CD14-positive monocyte (primary cell): Measurements from ENCODE around the gene GPR27. TPM values are rescaled to one million over a fixed set of nuclear protein-coding genes. Genes with fewer than 3 reads are reported as not detected.

Experiments used
- DNase-seq, 3 donors: peaks; one replicate each; pipeline ENCODE4 v3.0.0-alpha.2; 2011 to 2022
- H2AFZ ChIP-seq: 2 replicates; pipeline ENCODE4 v1.6.0; 2012; ENCODE audit warnings: mild to moderate bottlenecking, low read depth, low read length, inconsistent platforms; ENCODE audit not compliant: insufficient read depth, poor library complexity, severe bottlenecking
- H3K27ac ChIP-seq, 2 donors: 1 replicate in 1 of 2; 2 replicates in 1 of 2; pipeline ENCODE4 v1.5.1; 2012 to 2013; ENCODE audit warnings: low read length in 2 of 2, control low read depth in 1 of 2, inconsistent platforms in 1 of 2, low read depth in 1 of 2, mild to moderate bottlenecking in 1 of 2
- H3K27me3 ChIP-seq, 2 donors: one replicate each; pipeline versions ENCODE4 v1.6.0 to v1.6.1; 2011 to 2013; ENCODE audit warnings: low read length in 2 of 2; ENCODE audit not compliant: control insufficient read depth in 2 of 2, insufficient read depth in 2 of 2
- H3K36me3 ChIP-seq, 2 donors: replicated peaks in 1 of 2; 1 replicate in 1 of 2; 2 replicates in 1 of 2; pipeline versions ENCODE4 v1.5.1 to v1.6.1; 2012 to 2013; ENCODE audit warnings: low read length in 2 of 2, control low read depth in 1 of 2, inconsistent platforms in 1 of 2, mild to moderate bottlenecking in 1 of 2; ENCODE audit not compliant: insufficient read depth in 2 of 2, control insufficient read depth in 1 of 2
- H3K4me1 ChIP-seq, 2 donors: 1 replicate in 1 of 2; 2 replicates in 1 of 2; pipeline versions ENCODE4 v1.5.1 to v1.6.1; 2012 to 2013; ENCODE audit warnings: low read length in 2 of 2, control low read depth in 1 of 2, inconsistent platforms in 1 of 2, mild to moderate bottlenecking in 1 of 2, moderate library complexity in 1 of 2; ENCODE audit not compliant: insufficient read depth in 2 of 2, control insufficient read depth in 1 of 2
- H3K4me2 ChIP-seq: replicated peaks from 2 replicates; pipeline ENCODE3; 2012; ENCODE audit warnings: low read length, moderate library complexity, mild to moderate bottlenecking; ENCODE audit not compliant: poor library complexity, severe bottlenecking; ENCODE audit errors: extremely low read depth
- H3K4me3 ChIP-seq, 3 experiments: fragments of 200-600 bp in 1 of 3; sonication (generic) in 1 of 3; replicated peaks in 1 of 3; 1 replicate in 2 of 3; 2 replicates in 1 of 3; pipeline ENCODE4 v1.5.1; 2011 to 2013; ENCODE audit warnings: low read length in 3 of 3, mild to moderate bottlenecking in 3 of 3, control low read depth in 2 of 3, low read depth in 2 of 3, inconsistent platforms in 1 of 3, moderate library complexity in 1 of 3
- H3K79me2 ChIP-seq: 2 replicates; pipeline ENCODE4 v1.6.0; 2012; ENCODE audit warnings: mild to moderate bottlenecking, control low read depth, inconsistent platforms, low read length, moderate library complexity; ENCODE audit not compliant: insufficient read depth
- H3K9ac ChIP-seq: 2 replicates; pipeline ENCODE4 v1.6.0; 2017; ENCODE audit warnings: low read length, mild to moderate bottlenecking; ENCODE audit not compliant: insufficient read depth, poor library complexity, severe bottlenecking
- H3K9me3 ChIP-seq, 2 donors: replicated peaks in 1 of 2; 1 replicate in 1 of 2; 2 replicates in 1 of 2; pipeline versions ENCODE4 v1.5.1 to v1.6.1; 2012 to 2013; ENCODE audit warnings: low read length in 2 of 2, control low read depth in 1 of 2; ENCODE audit not compliant: control insufficient read depth in 1 of 2, insufficient read depth in 1 of 2
- H4K20me1 ChIP-seq: 2 replicates; pipeline ENCODE4 v1.6.0; 2012; ENCODE audit warnings: mild to moderate bottlenecking, low read length, control low read depth, moderate library complexity; ENCODE audit not compliant: insufficient read depth
- H3K27ac Mint-ChIP-seq, 7 donors: one replicate each; pipeline ENCODE4 v1.8.0; 2020; ENCODE audit warnings: mild to moderate bottlenecking in 7 of 7, mixed read lengths in 7 of 7, moderate library complexity in 6 of 7, inconsistent platforms in 2 of 7
- H3K27me3 Mint-ChIP-seq, 3 donors: one replicate each; pipeline ENCODE4 v1.8.0; 2021 to 2022; ENCODE audit warnings: low read depth in 3 of 3, mild to moderate bottlenecking in 3 of 3, mixed read lengths in 3 of 3, moderate library complexity in 3 of 3, inconsistent platforms in 1 of 3
- H3K36me3 Mint-ChIP-seq, 2 donors: one replicate each; pipeline ENCODE4 v1.8.0; 2020; ENCODE audit warnings: mixed read lengths in 2 of 2, inconsistent platforms in 1 of 2, mild to moderate bottlenecking in 1 of 2
- H3K4me1 Mint-ChIP-seq: one replicate; pipeline ENCODE4 v1.8.0; 2020; ENCODE audit warnings: mild to moderate bottlenecking, mixed read lengths
- H3K4me3 Mint-ChIP-seq, 2 donors: one replicate each; pipeline ENCODE4 v1.8.0; 2020; ENCODE audit warnings: mild to moderate bottlenecking in 2 of 2, mixed read lengths in 2 of 2, moderate library complexity in 1 of 2
- H3K9me3 Mint-ChIP-seq, 7 donors: one replicate each; pipeline ENCODE4 v1.8.0; 2020 to 2022; ENCODE audit warnings: mixed read lengths in 7 of 7, mild to moderate bottlenecking in 6 of 7, moderate library complexity in 6 of 7, inconsistent platforms in 2 of 7
- CTCF ChIP-seq: fragments of 200-600 bp; IDR thresholded peaks from one replicate; pipeline ENCODE4 v1.8.0; 2022; ENCODE audit warnings: antibody characterized with exemption, mild to moderate bottlenecking
- WGBS: methylation state at CpG from one replicate; pipeline ENCODE4 v1.1.5; 2013; ENCODE audit warnings: missing lambda C conversion rate; ENCODE audit not compliant: insufficient coverage; 5-methylcytosine and 5-hydroxymethylcytosine counted together
- intact Hi-C, 2 donors: fragments of 100-400 bp; cut with micrococcal nuclease; formaldehyde crosslinking; loops; one replicate each; pipeline versions ENCODE4 v1.15.0 to v1.15.1; 2023
- polyA plus RNA-seq, 3 donors: library from polyadenylated mRNA; depleted of rRNA in 1 of 3; unstranded in 2 of 3; stranded (reverse) in 1 of 3; fragments of 300-500 nt in 2 of 3; fragments of >200 nt in 1 of 3; fragmentation: Illumina TruSeq in 2 of 3; gene quantifications; 1 replicate in 2 of 3; 2 replicates in 1 of 3; pipeline ENCODE4 v1.2.3, GENCODE V29; 2012 to 2021

The GPR27 gene
- polyA plus RNA-seq, 3 donors = 5.7 to 19.6 (median 6.6) TPM

- peak overlapping the region in 1 of 3 experiments; percentile 63 for H3K4me3 ChIP-seq
- DNase-seq = no peak
- H3K27ac ChIP-seq = peak overlapping the region in 1 of 2 donors; percentile 85
- H3K4me2 ChIP-seq = peak overlapping the region; percentile 70
- peaks cover 31 to 63% of the 10 kb centered on the region in 2 donors for H3K4me1 ChIP-seq
- Mint-ChIP-seq H3K27ac (peak overlapping the region in 6 of 7 donors; percentile 56 to 98 (median 96)), H3K4me3 (no peak overlapping the region), H3K9me3 (no peaks in the 10 kb centered on the region), H3K36me3 (peaks cover 38% of the 10 kb centered on the region in 2 donors), H3K4me1 (peaks cover 74% of the 10 kb centered on the region), H3K27me3 (peaks cover 2 to 6% (median 3%) of the 10 kb centered on the region in 3 donors)
- peaks cover 0 to 9% of the 10 kb centered on the region in 2 donors for H3K27me3 ChIP-seq
- H2AFZ ChIP-seq = no peak overlapping the region
- peaks cover 4% of the 10 kb centered on the region for H4K20me1 ChIP-seq
- H3K36me3 ChIP-seq = peaks cover 0 to 35% of the 10 kb centered on the region in 2 donors
- intact Hi-C loops = no loop called here
- TF ChIP-seq CTCF = no peak
- no peaks in the 10 kb centered on the region for H3K9me3 ChIP-seq
- H3K9ac ChIP-seq = no peak overlapping the region
- WGBS = no CpG with 5 or more reads among the region's 3 CpGs
- peaks cover 96% of the 10 kb centered on the region for H3K79me2 ChIP-seq
Measured at GRCh38 chr3:71778353-71778752, 24.7 kb downstream of the GPR27 start.

DNA sequence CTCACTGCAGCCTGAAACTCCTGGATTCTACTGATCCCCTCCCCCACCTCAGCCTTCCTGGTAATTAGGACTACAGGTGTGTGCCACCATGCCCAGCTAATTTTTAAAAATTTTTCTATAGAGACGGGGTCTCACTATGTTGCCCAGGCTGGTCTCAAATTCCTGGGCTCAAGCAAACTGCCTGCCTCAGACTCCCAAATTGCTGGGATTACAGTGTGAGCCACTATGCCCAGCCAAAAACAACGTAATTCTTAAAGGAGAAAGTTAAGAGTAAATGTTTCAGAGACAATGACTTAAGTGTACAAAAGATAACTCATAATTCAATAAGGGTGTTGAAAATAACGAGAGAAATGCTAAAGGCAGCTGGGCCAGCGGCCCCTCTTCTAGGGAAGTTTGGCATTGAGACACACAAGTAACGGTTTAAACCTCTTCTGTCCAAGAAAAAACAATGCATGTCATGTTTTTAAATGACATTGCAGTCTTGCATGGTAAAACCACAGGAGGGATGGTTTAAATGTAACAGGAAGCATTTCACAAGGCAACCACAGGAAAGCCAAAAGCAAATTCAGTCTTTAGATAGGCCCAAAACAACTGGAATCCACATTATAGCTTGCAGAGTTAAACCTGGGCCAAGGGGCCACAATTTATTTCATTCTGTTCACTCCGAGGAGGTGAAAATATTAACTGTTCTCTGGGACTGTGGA, 26.2 kb downstream of the GPR27 start:
- TF ChIP-seq CTCF = no peak
- peak; percentile 73 to 86 (median 75) for DNase-seq
- intact Hi-C loops = loop anchor here in 1 of 2 donors (10.0 kb wide), 1 partner anchor 65 kb away; no protein-coding TSS in a partner anchor
- H2AFZ ChIP-seq = no peak overlapping the region
- H3K4me1 Mint-ChIP-seq = peaks cover 74% of the 10 kb centered on the region
- peak overlapping the region; percentile 60 to 74 for H3K4me3 Mint-ChIP-seq
- peaks cover 26 to 27% of the 10 kb centered on the region in 2 donors for H3K36me3 Mint-ChIP-seq
- H4K20me1 ChIP-seq = no peaks in the 10 kb centered on the region
- H3K4me2 ChIP-seq = peak overlapping the region; percentile 70
- peak overlapping the region; percentile 82 to 85 for H3K27ac ChIP-seq
- H3K27me3 Mint-ChIP-seq = peaks cover 2 to 14% (median 5%) of the 10 kb centered on the region in 3 donors
- 60% methylated on average over 1 of the region's 6 CpGs for WGBS
- H3K27me3 ChIP-seq = peaks cover 0 to 23% of the 10 kb centered on the region in 2 donors
- peak overlapping the region; percentile 94 to 98 (median 97) for H3K27ac Mint-ChIP-seq
- peak overlapping the region in 2 of 3 experiments; percentile 31 to 63 for H3K4me3 ChIP-seq
- no peaks in the 10 kb centered on the region for H3K9me3 ChIP-seq
- peak overlapping the region; percentile 37 for H3K9ac ChIP-seq
- peaks cover 0 to 20% of the 10 kb centered on the region in 2 donors for H3K36me3 ChIP-seq
- H3K9me3 Mint-ChIP-seq = peaks cover 0 to 5% (median 0%) of the 10 kb centered on the region in 7 donors
- peaks cover 40 to 75% of the 10 kb centered on the region in 2 donors for H3K4me1 ChIP-seq
- H3K79me2 ChIP-seq = peaks cover 96% of the 10 kb centered on the region
